Fibroblast of lung (primary cell): Measurements from ENCODE around the gene RPS21. TPM values are rescaled to one million over a fixed set of nuclear protein-coding genes. Genes with fewer than 3 reads are reported as not detected.

Experiments used
- DNase-seq, 2 donors: peaks; one replicate each; pipeline versions ENCODE4 v3.0.0 to v3.0.0-alpha.2; 2010; ENCODE audit warnings: low read depth in 2 of 2
- H2AFZ ChIP-seq: 2 replicates; pipeline ENCODE4 v1.5.1; 2012; ENCODE audit warnings: low read length, control low read depth, inconsistent platforms
- H3K27ac ChIP-seq: 2 replicates; pipeline ENCODE4 v1.5.1; 2011; ENCODE audit warnings: low read length, control low read depth; ENCODE audit not compliant: insufficient read depth
- H3K27me3 ChIP-seq: 2 replicates; pipeline ENCODE4 v1.5.1; 2011; ENCODE audit warnings: mild to moderate bottlenecking, low read length; ENCODE audit not compliant: control insufficient read depth, insufficient read depth
- H3K36me3 ChIP-seq: 2 replicates; pipeline ENCODE4 v1.5.1; 2011; ENCODE audit warnings: low read length; ENCODE audit not compliant: control insufficient read depth, insufficient read depth
- H3K4me1 ChIP-seq: 2 replicates; pipeline ENCODE4 v1.5.1; 2011; ENCODE audit warnings: low read length; ENCODE audit not compliant: control insufficient read depth, insufficient read depth; ENCODE audit errors: extremely low read depth
- H3K4me2 ChIP-seq: 2 replicates; pipeline ENCODE4 v1.5.1; 2011; ENCODE audit warnings: low read length, control low read depth; ENCODE audit not compliant: insufficient read depth; ENCODE audit errors: extremely low read depth
- H3K4me3 ChIP-seq, 4 experiments: fragments of 200-600 bp in 1 of 4; sonication (generic) in 1 of 4; replicated peaks in 1 of 4; 2 replicates each; pipeline ENCODE4 v1.5.1; 2011 to 2016; ENCODE audit warnings: low read length in 4 of 4, low read depth in 3 of 4, mild to moderate bottlenecking in 3 of 4, control low read depth in 2 of 4, inconsistent platforms in 1 of 4, mixed read lengths in 1 of 4; ENCODE audit not compliant: insufficient read depth in 1 of 4; ENCODE audit errors: control extremely low read depth in 1 of 4
- H3K79me2 ChIP-seq: 2 replicates; pipeline ENCODE4 v1.5.1; 2012; ENCODE audit warnings: mild to moderate bottlenecking, low read length, inconsistent platforms; ENCODE audit not compliant: control insufficient read depth, insufficient read depth
- H3K9ac ChIP-seq: 2 replicates; pipeline ENCODE4 v1.5.1; 2011; ENCODE audit warnings: mild to moderate bottlenecking, low read length, control low read depth; ENCODE audit not compliant: insufficient read depth
- H3K9me3 ChIP-seq: 2 replicates; pipeline ENCODE4 v1.5.1; 2012; ENCODE audit warnings: low read depth, low read length; ENCODE audit not compliant: control insufficient read depth, insufficient read depth
- H4K20me1 ChIP-seq: 2 replicates; pipeline ENCODE4 v1.5.1; 2011; ENCODE audit warnings: low read length; ENCODE audit not compliant: control insufficient read depth, insufficient read depth; ENCODE audit errors: extremely low read depth
- CTCF ChIP-seq, 2 donors: IDR thresholded peaks in 1 of 2; conservative IDR thresholded peaks in 1 of 2; 1 replicate in 1 of 2; 2 replicates in 1 of 2; pipeline ENCODE4 v1.5.1; 2011 to 2012; ENCODE audit warnings: low read length in 2 of 2, control low read depth in 1 of 2, inconsistent platforms in 1 of 2, low read depth in 1 of 2, mild to moderate bottlenecking in 1 of 2
- EZH2 ChIP-seq: IDR thresholded peaks from 2 replicates; pipeline ENCODE4 v1.5.1; 2012; ENCODE audit warnings: low read length, control low read depth, mild to moderate bottlenecking; ENCODE audit errors: missing control alignments
- polyA plus RNA-seq, 2 donors: library from polyadenylated mRNA; depleted of rRNA in 1 of 2; stranded (reverse) in 1 of 2; unstranded in 1 of 2; fragments of >200 nt; gene quantifications; 2 replicates each; pipeline ENCODE4 v1.2.1, GENCODE V29; 2011 to 2012; ENCODE audit warnings: missing spikeins in 1 of 2
- total RNA-seq: library from RNA; depleted of rRNA; stranded (reverse); fragments of >200 nt; gene quantifications from 2 replicates; pipeline ENCODE4 v1.2.1, GENCODE V29; 2014

The RPS21 gene
- total and polyA plus RNA-seq, 2 donors (not counting 1 experiment from before 2014, with no cell fraction given), result 867 to 2,081 TPM

DNA sequence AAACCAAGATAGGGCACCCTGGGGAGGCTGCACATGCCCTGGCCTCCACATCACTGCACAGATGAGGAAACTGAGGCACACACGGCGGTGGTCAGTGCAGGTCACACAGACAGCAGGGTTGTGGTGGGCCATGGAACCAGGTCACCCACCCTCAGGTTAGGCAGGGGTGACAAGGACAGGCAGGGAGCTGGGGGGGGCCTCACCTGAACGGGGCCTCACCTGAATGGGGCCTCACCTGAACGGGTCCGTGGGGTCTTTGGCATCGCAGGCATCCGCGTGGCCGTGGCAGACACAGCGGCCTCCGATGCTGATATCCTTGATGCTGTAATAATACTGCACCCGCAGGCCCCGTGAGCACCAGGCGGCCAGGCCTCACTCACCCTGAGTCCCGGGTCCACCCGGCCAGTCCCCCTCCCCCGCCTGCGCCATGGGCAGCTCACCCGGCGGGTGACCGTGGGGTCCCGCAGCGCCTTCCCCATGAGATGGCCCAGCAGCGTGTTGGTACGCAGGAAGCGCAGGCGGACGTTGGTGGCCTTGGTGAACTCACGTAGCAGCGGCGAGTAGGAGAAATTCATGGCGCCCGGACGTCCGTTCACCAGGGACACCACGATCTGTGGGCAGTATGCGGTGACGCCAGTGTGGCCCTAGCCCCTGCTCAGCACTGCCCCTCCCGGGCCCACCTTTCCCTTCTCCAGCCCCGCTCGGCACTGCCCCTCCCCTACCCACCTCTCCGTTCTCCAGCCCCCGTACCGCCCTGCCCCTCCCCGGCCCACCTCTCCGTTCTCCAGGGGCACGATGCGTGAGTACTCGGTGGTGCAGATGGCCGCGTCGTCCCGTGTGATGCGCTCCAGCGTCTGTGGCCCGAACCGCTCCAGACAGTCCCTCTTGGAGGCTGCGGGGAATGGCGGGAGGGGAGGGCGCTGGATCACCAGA lies 35.2 kb upstream of the RPS21 start:
- H3K79me2 ChIP-seq, result peaks cover 4% of the 10 kb centered on the region
- no peak for DNase-seq
- peaks cover 14% of the 10 kb centered on the region for H3K36me3 ChIP-seq
- no peak overlapping the region for H2AFZ ChIP-seq
- no peaks in the 10 kb centered on the region for H4K20me1 ChIP-seq
- H3K9me3 ChIP-seq, result no peaks in the 10 kb centered on the region
- no peak overlapping the region for H3K4me3 ChIP-seq
- no peak overlapping the region for H3K27ac ChIP-seq
- no peak overlapping the region for H3K4me2 ChIP-seq
- H3K4me1 ChIP-seq, result peaks cover 16% of the 10 kb centered on the region
- no peak for TF ChIP-seq EZH2
- no peak for TF ChIP-seq CTCF (conservative IDR thresholded peaks at IDR 0.05 in 1 of 2, IDR thresholded peaks at IDR 0.05 in 1 of 2; ENCODE audit: low read depth in 1 of 2, low read length in 2 of 2)
- H3K9ac ChIP-seq, result no peak overlapping the region
- no peaks in the 10 kb centered on the region for H3K27me3 ChIP-seq

- H2AFZ ChIP-seq, result no peak overlapping the region
- H3K9me3 ChIP-seq, result no peaks in the 10 kb centered on the region
- H3K36me3 ChIP-seq, result peaks cover 9% of the 10 kb centered on the region
- no peak overlapping the region for H3K4me2 ChIP-seq
- peaks cover 4% of the 10 kb centered on the region for H3K79me2 ChIP-seq
- DNase-seq, result peak in 1 of 2 donors; percentile 59
- no peak overlapping the region for H3K27ac ChIP-seq
- no peak overlapping the region for H3K9ac ChIP-seq
- no peaks in the 10 kb centered on the region for H4K20me1 ChIP-seq
- H3K4me3 ChIP-seq, result no peak overlapping the region
- TF ChIP-seq CTCF (conservative IDR thresholded peaks at IDR 0.05 in 1 of 2, IDR thresholded peaks at IDR 0.05 in 1 of 2; ENCODE audit: low read depth in 1 of 2, low read length in 2 of 2) (no peak), EZH2 (no peak)
- peaks cover 25% of the 10 kb centered on the region for H3K4me1 ChIP-seq
- H3K27me3 ChIP-seq, result no peaks in the 10 kb centered on the region
Measured at GRCh38 chr20:62352402-62353288, 34.3 kb upstream of the RPS21 start.
